PFSK-1 (cell line): Measurements from ENCODE around the gene GLI2.

Experiments used
- FOXP2 ChIP-seq: optimal IDR thresholded peaks from 2 replicates; pipeline ENCODE3; 2011; ENCODE audit warnings: borderline replicate concordance, control low read depth, inconsistent platforms; ENCODE audit not compliant: insufficient read depth; ENCODE audit errors: extremely low read length, extremely low read depth
- POLR2AphosphoS5 ChIP-seq: IDR thresholded peaks from 2 replicates; pipeline ENCODE4 v1.6.1; 2012; ENCODE audit warnings: low read depth, mild to moderate bottlenecking, control low read depth, low read length, moderate library complexity
- SIN3A ChIP-seq: IDR thresholded peaks from 2 replicates; pipeline ENCODE4 v1.6.1; 2012; ENCODE audit warnings: mild to moderate bottlenecking, low read length, moderate library complexity, borderline replicate concordance; ENCODE audit not compliant: insufficient read depth
- TAF1 ChIP-seq: IDR thresholded peaks from 2 replicates; pipeline ENCODE4 v1.6.1; 2012; ENCODE audit warnings: low read length, control low read depth, borderline replicate concordance; ENCODE audit not compliant: insufficient read depth

Gene GLI2

GRCh38 chr2:120783969-120784372 is 48.3 kb downstream of the GLI2 start:
- TF ChIP-seq FOXP2 (no peak), SIN3A (no peak), POLR2AphosphoS5 (no peak), TAF1 (no peak)
